ENCODE measurements around the gene TNFRSF9.

DNA sequence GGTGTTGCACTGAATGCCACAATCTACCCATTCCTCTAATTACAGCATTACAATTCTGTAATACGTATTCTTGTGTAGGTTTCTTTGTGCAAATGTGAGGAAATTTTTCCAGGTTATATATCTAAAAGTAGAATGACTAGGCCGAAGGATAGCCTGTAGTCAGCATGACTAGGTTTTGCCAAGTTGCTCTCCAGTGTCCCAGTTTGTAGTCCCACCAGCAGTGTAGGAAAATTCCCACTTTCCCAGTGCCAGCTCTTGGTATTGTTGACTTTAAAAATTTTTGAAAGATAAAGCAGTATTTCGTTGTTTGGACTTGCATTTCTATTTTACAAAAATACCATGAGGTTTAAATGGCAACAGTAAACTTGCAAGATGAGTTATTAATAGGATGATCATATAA lies 23.8 kb upstream of the TNFRSF9 start:
- no peak for TF ChIP-seq RCOR1 (IDR thresholded peaks at IDR 0.05; ENCODE audit: low read depth, low read length)
- TF ChIP-seq, protein P1, sequence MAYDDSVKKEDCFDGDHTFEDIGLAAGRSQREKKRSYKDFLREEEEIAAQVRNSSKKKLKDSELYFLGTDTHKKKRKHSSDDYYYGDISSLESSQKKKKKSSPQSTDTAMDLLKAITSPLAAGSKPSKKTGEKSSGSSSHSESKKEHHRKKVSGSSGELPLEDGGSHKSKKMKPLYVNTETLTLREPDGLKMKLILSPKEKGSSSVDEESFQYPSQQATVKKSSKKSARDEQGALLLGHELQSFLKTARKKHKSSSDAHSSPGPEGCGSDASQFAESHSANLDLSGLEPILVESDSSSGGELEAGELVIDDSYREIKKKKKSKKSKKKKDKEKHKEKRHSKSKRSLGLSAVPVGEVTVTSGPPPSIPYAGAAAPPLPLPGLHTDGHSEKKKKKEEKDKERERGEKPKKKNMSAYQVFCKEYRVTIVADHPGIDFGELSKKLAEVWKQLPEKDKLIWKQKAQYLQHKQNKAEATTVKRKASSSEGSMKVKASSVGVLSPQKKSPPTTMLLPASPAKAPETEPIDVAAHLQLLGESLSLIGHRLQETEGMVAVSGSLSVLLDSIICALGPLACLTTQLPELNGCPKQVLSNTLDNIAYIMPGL (CRISPR knock-in tag; IDR thresholded peaks at IDR 0.05; ENCODE audit: borderline replicate concordance), result no peak
- TF ChIP-seq MAZ (IDR thresholded peaks at IDR 0.05; ENCODE audit: borderline replicate concordance, low read depth, low read length), result no peak
- TF ChIP-seq, protein P2, sequence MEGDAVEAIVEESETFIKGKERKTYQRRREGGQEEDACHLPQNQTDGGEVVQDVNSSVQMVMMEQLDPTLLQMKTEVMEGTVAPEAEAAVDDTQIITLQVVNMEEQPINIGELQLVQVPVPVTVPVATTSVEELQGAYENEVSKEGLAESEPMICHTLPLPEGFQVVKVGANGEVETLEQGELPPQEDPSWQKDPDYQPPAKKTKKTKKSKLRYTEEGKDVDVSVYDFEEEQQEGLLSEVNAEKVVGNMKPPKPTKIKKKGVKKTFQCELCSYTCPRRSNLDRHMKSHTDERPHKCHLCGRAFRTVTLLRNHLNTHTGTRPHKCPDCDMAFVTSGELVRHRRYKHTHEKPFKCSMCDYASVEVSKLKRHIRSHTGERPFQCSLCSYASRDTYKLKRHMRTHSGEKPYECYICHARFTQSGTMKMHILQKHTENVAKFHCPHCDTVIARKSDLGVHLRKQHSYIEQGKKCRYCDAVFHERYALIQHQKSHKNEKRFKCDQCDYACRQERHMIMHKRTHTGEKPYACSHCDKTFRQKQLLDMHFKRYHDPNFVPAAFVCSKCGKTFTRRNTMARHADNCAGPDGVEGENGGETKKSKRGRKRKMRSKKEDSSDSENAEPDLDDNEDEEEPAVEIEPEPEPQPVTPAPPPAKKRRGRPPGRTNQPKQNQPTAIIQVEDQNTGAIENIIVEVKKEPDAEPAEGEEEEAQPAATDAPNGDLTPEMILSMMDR (IDR thresholded peaks at IDR 0.05), result no peak
- TF ChIP-seq, protein P3, sequence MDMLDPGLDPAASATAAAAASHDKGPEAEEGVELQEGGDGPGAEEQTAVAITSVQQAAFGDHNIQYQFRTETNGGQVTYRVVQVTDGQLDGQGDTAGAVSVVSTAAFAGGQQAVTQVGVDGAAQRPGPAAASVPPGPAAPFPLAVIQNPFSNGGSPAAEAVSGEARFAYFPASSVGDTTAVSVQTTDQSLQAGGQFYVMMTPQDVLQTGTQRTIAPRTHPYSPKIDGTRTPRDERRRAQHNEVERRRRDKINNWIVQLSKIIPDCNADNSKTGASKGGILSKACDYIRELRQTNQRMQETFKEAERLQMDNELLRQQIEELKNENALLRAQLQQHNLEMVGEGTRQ (IDR thresholded peaks at IDR 0.05), result no peak

Measured in A549 (cell line).